Measurements from ENCODE around the gene DCUN1D4.
A peak's percentile ranks its signal among the peaks of the same experiment; 100 is the strongest.

Gene DCUN1D4

GRCh38 chr4:51842554-51843308 lies at the start of gene DCUN1D4:
DCUN1D4 (plus strand) TSS chr4:51843153; CDS start chr4:51843243, 90 bp downstream.
- peak; percentile 95 to 96 for DNase-seq

GRCh38 chr4:51820443-51821234 lies 22.3 kb upstream of the DCUN1D4 start:
- DNase-seq: no peak

GRCh38 chr4:51825341-51825740 lies 17.6 kb upstream of the DCUN1D4 start:
- DNase-seq: no peak

GRCh38 chr4:51830156-51830720 lies 12.7 kb upstream of the DCUN1D4 start:
- no peak for DNase-seq

GRCh38 chr4:51831133-51831532 lies 11.8 kb upstream of the DCUN1D4 start:
- DNase-seq: peak in 1 of 2 experiments; percentile 9

- DNase-seq: no peak
These were observed 9.7 kb upstream of the DCUN1D4 start for GRCh38 chr4:51833236-51833635.

- no peak for DNase-seq
These were observed 7.9 kb upstream of the DCUN1D4 start for GRCh38 chr4:51835079-51835478.

- no peak for DNase-seq
These were observed 7.1 kb upstream of the DCUN1D4 start for GRCh38 chr4:51835855-51836254.

GRCh38 chr4:51836549-51836948 lies 6.4 kb upstream of the DCUN1D4 start:
- DNase-seq: no peak

GRCh38 chr4:51840781-51841180 lies 2.2 kb upstream of the DCUN1D4 start:
- DNase-seq: no peak

- DNase-seq: peak in 1 of 2 experiments; percentile 33
These were observed 793 bp upstream of the DCUN1D4 start for GRCh38 chr4:51842167-51842553.

GRCh38 chr4:51843309-51844152 lies 578 bp downstream of the DCUN1D4 start:
- DNase-seq: peak; percentile 1 to 34

GRCh38 chr4:51844153-51845054 lies 1.5 kb downstream of the DCUN1D4 start:
- DNase-seq: peak; percentile 64 to 84

- no peak for DNase-seq
These were observed 2.1 kb downstream of the DCUN1D4 start for GRCh38 chr4:51845055-51845426.

GRCh38 chr4:51845711-51846110 lies 2.8 kb downstream of the DCUN1D4 start:
- DNase-seq: no peak

GRCh38 chr4:51849430-51849829 lies 6.5 kb downstream of the DCUN1D4 start:
- no peak for DNase-seq

- no peak for DNase-seq
These were observed 7.3 kb downstream of the DCUN1D4 start for GRCh38 chr4:51850294-51850693.

- DNase-seq: no peak
These were observed 8.4 kb downstream of the DCUN1D4 start for GRCh38 chr4:51851090-51851936.

- DNase-seq: no peak
These were observed 9.0 kb downstream of the DCUN1D4 start for GRCh38 chr4:51851937-51852290.

- DNase-seq: no peak
These were observed 10.2 kb downstream of the DCUN1D4 start for GRCh38 chr4:51853027-51853682.
